Tibial nerve (tissue), 4 donors: ENCODE results near the gene ZNF132. TPM values are rescaled to one million over a fixed set of nuclear protein-coding genes. Genes with fewer than 3 reads are reported as not detected.

ENCODE experiments used
- DNase-seq, 2 donors: peaks; one replicate each; pipeline ENCODE4 v3.0.0-alpha.2; 2019; ENCODE audit warnings: low spot score in 2 of 2
- H3K27ac ChIP-seq, 4 donors: fragments of 200-600 bp; sonication (generic) in 3 of 4; one replicate each; pipeline ENCODE4 v1.5.1; 2017 to 2019; ENCODE audit warnings: mild to moderate bottlenecking in 1 of 4
- H3K27me3 ChIP-seq, 2 donors: fragments of 200-600 bp; sonication (generic) in 1 of 2; one replicate each; pipeline versions ENCODE4 v1.5.1 to v1.6.0; 2017 to 2019
- H3K36me3 ChIP-seq, 3 donors: fragments of 200-600 bp; sonication (generic); one replicate each; pipeline ENCODE4 v1.5.1; 2018 to 2019
- H3K4me1 ChIP-seq, 4 donors: fragments of 200-600 bp; sonication (generic) in 3 of 4; one replicate each; pipeline ENCODE4 v1.5.1; 2017 to 2019
- H3K4me3 ChIP-seq, 4 donors: fragments of 200-600 bp; sonication (generic) in 3 of 4; one replicate each; pipeline ENCODE4 v1.5.1; 2017 to 2019; ENCODE audit warnings: mild to moderate bottlenecking in 1 of 4, moderate library complexity in 1 of 4
- H3K9me3 ChIP-seq, 4 donors: fragments of 200-600 bp; sonication (generic) in 3 of 4; one replicate each; pipeline ENCODE4 v1.5.1; 2017 to 2019
- CTCF ChIP-seq, 5 experiments: fragments of 200-600 bp in 3 of 5; fragments of 450-650 bp in 2 of 5; sonication (generic) in 3 of 5; IDR thresholded peaks; one replicate each; pipeline ENCODE4 v1.5.1; 2016 to 2019; ENCODE audit warnings: antibody characterized with exemption in 5 of 5, mild to moderate bottlenecking in 3 of 5, moderate library complexity in 2 of 5
- EP300 ChIP-seq, 2 donors: sonication (generic); formaldehyde crosslinking; IDR thresholded peaks; one replicate each; pipeline ENCODE4 v1.6.1; 2017; ENCODE audit warnings: antibody characterized with exemption in 2 of 2, mild to moderate bottlenecking in 1 of 2
- POLR2A ChIP-seq, 2 donors: fragments of 450-650 bp; IDR thresholded peaks; one replicate each; pipeline ENCODE4 v1.6.1; 2017; ENCODE audit warnings: antibody characterized with exemption in 2 of 2, mild to moderate bottlenecking in 2 of 2, moderate library complexity in 2 of 2
- WGBS, 2 donors: methylation state at CpG; one replicate each; pipeline ENCODE4 v1.1.5; 2018; 5-methylcytosine and 5-hydroxymethylcytosine counted together
- small RNA-seq: library from RNA; depleted of rRNA; stranded (forward); fragments of <200 nt; gene quantifications from one replicate; pipeline ENCODE3, GENCODE V24; 2016
- total RNA-seq, 4 donors: library from RNA; depleted of rRNA; stranded (reverse); fragments of >200 nt; gene quantifications; one replicate each; pipeline ENCODE4 v1.1.0, GENCODE V29; 2016

ZNF132 gene
- total RNA-seq, 4 donors from 2014 or later: 5.0 to 12.6 (median 8.2) TPM

- no peaks in the 10 kb centered on the region for H3K27me3 ChIP-seq
- DNase-seq: no peak
- TF ChIP-seq POLR2A (IDR thresholded peaks at IDR 0.05) (no peak), CTCF (IDR thresholded peaks at IDR 0.05) (no peak), EP300 (IDR thresholded peaks at IDR 0.05) (no peak)
- peaks cover 0 to 55% (median 36%) of the 10 kb centered on the region in 4 donors for H3K4me1 ChIP-seq
- no peaks in the 10 kb centered on the region for H3K9me3 ChIP-seq
- no peak overlapping the region for H3K27ac ChIP-seq
- H3K36me3 ChIP-seq: peaks cover 0 to 4% (median 0%) of the 10 kb centered on the region in 3 donors
- WGBS, 2 donors: 86 to 90% methylated on average over 6 of the region's 6 CpGs
- H3K4me3 ChIP-seq: no peak overlapping the region
Observed at GRCh38 chr19:58382997-58383603, 56.9 kb downstream of the ZNF132 start.

Small RNAs within 50 kb of the gene (small RNA-seq; reads per million reads assigned to genes)
- gene MIR4754: not detected
- gene RNU6-1337P: not detected

Other genes with a start within 250 kb of the ZNF132 start
- 10 to 100 TPM; 35.2 to 55.2 (median 53.3) TPM for gene ZNF544, start 211.2 kb downstream of the ZNF132 start, total RNA-seq
- 10 to 100 TPM in 1 of 4 donors, 1 to 10 TPM in 3; 8.0 to 11.2 (median 8.6) TPM for gene ZNF8, start 161.2 kb downstream of the ZNF132 start, total RNA-seq
- gene ERVK3-1, start 134.8 kb downstream of the ZNF132 start, total RNA-seq: 10 to 100 TPM; 30.0 to 59.2 (median 45.9) TPM
- gene ZSCAN22, start 113.2 kb downstream of the ZNF132 start, total RNA-seq: 1 to 10 TPM; 2.2 to 4.8 (median 4.2) TPM
- 100 to 1,000 TPM in 1 of 4 donors, 10 to 100 TPM in 3; 86.1 to 165 (median 97.6) TPM for gene A1BG, start 86.7 kb downstream of the ZNF132 start, total RNA-seq
- gene ZNF497, start 77.4 kb downstream of the ZNF132 start, total RNA-seq: 1 to 10 TPM; 2.9 to 6.5 (median 3.9) TPM
- gene ZNF837, start 59.1 kb downstream of the ZNF132 start, total RNA-seq: 1 to 10 TPM; 1.3 to 6.9 (median 2.6) TPM
- gene RPS5, start 52.9 kb downstream of the ZNF132 start, total RNA-seq: 1,000 to 10,000 TPM; 1,161 to 1,574 (median 1,263) TPM
- gene RNF225, start 44.5 kb downstream of the ZNF132 start, total RNA-seq: not detected
- gene ZNF584, start 31.5 kb downstream of the ZNF132 start, total RNA-seq: 10 to 100 TPM; 16.4 to 24.6 (median 20.9) TPM
- 10 to 100 TPM; 13.6 to 23.4 (median 15.5) TPM for gene ZNF324B, start 11.5 kb upstream of the ZNF132 start, total RNA-seq
- gene ZNF324, start 26.9 kb upstream of the ZNF132 start, total RNA-seq: 10 to 100 TPM; 23.6 to 33.5 (median 30.2) TPM
- 10 to 100 TPM; 18.4 to 31.6 (median 26.2) TPM for gene ZNF446, start 36.2 kb upstream of the ZNF132 start, total RNA-seq
- 10 to 100 TPM; 10.5 to 17.7 (median 13.4) TPM for gene SLC27A5, start 71.8 kb upstream of the ZNF132 start, total RNA-seq
- gene ZBTB45, start 79.7 kb upstream of the ZNF132 start, total RNA-seq: 10 to 100 TPM in 3 of 4 donors, 1 to 10 TPM in 1; 9.8 to 16.5 (median 12.6) TPM
- 100 to 1,000 TPM; 136 to 299 (median 159) TPM for gene TRIM28, start 103.9 kb upstream of the ZNF132 start, total RNA-seq
- gene CHMP2A, start 115.0 kb upstream of the ZNF132 start, total RNA-seq: 100 to 1,000 TPM in 3 of 4 donors, 10 to 100 TPM in 1; 90.0 to 146 (median 128) TPM
- gene UBE2M, start 118.5 kb upstream of the ZNF132 start, total RNA-seq: 10 to 100 TPM; 18.4 to 38.2 (median 29.4) TPM
- gene MZF1, start 133.2 kb upstream of the ZNF132 start, total RNA-seq: 10 to 100 TPM; 41.6 to 88.8 (median 52.5) TPM